HG03280 (cell line): Measurements from ENCODE around the gene TACO1.

Experiments
- ATAC-seq: cut with Tn5 transposase; IDR thresholded peaks from one replicate; pipeline ENCODE4 v1.9.1; 2021; ENCODE audit warnings: mild to moderate bottlenecking, moderate library complexity; ENCODE audit not compliant: unreplicated experiment

The TACO1 gene

DNA sequence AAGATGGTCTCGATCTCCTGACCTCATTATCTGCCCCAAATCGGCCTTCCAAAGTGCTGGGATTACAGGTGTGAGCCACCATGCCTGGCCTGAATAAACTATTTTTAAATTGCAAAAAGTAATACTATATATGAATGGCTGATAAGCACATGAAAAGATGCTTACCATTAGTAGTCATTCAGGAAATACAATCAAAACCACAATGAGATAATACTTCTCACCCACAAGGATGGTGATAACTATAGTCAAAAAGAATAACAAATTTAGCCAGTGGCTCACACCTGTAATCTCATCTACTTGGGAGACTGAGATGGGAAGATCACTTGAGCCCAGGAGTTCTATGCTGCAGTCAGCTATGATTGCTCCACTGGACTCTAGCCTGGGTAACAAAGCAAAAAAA, 2.4 kb upstream of the TACO1 start:
- ATAC-seq, result no peak

DNA sequence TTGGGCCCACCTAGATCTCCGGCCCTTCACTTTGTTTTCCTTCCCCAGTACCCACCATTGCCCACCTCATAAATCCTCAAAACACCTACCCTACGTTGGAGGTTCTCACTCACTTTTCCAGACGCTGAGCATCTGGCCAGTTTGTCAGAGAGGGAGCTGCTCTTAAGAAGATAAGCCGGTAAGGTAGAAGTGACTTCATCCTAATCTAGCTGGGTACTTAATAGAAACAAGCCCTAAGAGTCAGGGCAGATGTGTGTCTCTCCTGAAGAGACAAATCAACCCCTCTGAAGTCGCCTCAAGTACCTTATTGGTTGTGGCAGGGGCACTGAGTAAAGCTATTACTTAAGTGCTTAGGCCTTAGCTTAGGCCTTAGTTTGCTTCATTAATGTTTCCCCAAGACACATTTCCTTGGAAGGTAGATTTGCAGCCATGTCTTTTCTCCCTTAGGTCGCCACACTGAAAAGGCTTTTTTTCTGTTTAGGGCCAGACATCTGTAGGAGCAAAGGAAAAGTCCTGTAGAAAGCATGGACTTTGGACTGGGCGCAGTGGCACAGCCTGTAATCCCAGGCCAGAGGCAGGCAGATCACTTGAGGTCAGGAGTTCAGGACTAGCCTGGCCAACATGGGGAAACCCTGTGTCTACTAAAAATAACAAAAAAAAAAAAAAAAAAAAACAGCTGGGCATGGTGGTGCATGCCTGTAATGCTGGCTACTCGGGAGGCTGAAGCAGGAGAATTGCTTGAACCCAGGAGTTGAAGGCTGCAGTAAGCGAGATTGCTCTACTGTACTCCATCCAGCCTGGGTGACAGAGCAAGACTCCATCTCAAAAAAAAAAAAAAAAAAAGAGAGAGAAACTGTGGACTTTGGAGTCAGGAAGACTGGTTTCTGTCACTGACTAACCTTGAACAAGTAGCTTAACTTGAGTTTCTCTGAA, 1.0 kb downstream of the TACO1 start:
- no peak for ATAC-seq

DNA sequence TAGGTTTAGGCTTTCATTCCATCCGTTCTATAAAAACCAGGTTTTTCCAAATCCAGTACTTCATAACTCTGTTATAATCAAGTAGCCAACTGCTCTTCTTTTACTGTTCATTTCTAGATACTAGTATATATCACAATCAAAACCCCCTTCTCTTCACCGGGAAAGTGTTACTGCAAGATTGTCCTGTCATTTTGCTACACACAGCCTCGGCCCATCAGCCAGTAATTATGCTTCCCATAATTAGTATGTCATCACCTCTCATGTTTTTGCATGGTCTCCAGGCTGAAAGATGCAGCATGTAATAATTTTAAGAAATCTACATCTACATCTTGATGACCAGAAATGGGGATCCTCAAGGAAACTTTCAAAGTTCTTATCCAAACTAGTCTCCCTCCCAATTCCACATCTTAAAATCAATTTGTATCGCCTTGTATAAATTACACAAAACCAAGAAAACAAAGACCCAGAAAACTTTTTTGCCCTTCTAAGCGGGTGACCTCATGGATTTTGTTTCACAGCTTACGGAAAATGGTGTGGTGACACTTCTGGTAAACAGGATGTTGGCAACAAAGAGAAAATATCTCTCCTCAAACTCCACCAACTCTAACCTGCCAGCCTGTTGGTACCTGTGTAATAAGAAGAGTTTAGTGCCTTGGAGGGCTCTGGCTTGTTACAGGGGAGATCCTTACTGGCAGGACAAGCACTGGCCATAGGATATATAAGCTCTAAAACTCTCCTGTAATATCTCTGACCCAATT, 9.3 kb downstream of the TACO1 start:
- no peak for ATAC-seq

DNA sequence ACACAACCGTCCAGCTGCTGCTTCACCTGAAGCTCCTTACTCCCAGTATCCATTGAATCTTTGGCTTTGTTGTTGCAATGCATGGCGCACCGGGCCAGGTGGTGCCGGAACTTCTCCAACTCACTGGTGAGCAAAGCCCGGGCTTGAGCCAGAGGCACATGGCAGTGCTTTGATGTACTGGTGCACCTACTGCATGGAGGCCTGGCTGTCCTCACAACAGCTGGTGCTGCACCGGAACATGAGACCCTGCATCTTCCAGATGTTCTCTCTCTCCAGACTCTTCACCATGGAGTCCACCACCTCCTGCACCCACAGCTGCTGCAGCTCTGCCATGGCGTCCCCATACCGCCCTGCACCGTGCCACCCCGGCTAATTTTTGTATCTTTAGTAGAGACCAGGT, 10.2 kb downstream of the TACO1 start:
- ATAC-seq, result no peak

DNA sequence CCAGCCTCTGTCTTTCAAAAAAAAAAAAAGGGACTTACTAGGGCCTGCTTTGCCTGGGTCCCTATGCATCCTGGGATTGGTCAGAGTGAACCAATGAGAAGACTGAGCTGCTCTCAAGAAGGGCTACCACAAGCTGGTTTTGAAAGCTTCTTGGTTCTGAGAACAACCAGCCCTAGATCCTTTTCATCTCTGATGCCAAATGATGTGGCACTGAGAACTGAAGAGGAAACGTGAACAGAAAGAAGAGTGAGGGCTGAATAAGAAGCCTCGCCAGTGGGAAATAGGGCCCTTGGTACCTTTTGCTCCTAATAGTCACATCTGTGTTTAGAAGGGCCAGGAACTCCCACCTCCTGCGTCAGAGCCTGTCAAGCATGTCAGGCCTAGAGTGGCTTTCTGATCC, 10.7 kb downstream of the TACO1 start:
- no peak for ATAC-seq

DNA sequence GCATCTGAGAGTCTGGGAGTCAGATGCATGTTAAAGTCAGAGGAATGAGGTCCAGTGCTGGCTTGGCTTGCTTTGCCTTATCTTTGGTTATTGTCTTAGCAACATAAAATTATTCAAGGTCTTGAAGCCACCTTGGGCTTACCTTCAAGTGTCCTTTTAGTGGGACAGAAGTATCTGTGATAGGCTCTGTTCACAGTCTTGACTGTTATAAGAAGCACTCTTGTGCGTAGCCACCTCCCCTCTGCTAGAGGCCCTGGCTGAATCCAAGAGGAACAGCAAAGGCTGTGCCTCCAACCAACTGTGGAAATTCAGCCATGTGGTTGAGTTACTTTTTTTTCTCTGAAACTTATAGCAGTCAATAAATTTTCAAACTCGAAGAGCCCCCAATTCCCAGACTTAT, 13.0 kb downstream of the TACO1 start:
- ATAC-seq, result no peak

DNA sequence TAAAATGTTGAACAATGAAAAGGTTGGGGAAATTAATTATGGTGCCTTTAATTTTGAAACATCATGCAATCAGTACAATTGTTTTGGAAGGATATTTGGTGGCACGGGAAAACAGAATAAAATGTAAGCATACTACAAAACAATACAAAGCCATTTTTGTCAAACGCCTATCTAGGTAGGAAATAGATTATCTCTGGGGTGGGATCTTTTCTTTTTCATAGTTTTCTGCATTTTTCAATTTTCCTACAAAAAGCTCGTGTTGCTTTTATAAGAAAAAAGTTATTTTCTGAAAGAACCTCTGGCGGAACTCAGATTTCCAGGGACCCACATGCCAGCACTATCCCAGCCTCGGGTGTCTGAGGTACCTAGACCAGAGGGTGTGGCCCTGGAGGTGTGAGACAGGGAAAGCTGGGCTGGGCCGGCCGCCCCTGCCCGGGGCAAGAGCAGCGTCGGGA, 20.6 kb downstream of the TACO1 start:
- ATAC-seq, result no peak

DNA sequence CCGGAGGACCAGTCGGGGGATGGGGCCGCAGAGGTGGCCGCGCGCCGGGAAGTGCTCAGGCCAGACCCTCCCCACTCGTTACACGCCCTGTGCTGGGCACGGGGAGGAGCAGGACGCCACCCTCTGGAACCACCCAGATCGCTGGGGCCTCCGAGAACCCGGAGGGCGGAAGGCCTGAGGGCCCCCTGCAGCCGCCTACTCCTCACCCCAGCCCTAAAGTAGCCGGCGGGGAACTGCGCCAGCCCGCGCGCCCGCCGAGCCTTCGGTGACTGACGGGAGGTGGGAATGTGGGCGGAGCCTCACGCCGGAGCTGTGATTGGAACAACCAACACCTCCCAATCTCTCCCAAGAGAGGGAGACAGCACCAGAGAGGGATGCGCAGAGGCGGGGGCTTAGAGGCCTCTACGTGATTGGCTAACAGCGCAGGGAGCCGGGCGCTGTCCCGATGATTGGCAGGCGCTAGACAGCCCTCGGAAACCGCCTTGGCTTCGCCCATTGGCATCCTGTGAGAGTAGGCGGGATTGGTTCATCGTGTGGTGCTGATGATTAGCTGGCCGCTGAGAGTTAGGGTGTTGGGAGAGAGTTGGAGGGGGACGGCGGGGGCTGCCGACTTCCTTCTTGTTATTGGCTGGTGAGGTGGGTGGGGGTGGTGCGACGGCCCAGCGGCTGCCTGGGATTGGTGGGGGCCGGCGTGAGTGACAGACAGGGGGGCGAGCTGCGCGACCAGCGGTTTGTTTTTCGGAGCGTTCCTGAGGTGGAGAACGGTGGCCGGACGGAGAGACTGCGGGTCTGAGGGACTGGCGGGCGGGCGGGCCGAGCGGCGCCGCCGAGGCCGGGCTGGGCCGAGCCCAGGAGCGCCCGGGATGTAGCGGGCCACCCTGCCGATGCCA, 21.2 kb downstream of the TACO1 start, which contains the start of gene MAP3K3:
Gene MAP3K3 (plus strand): TSS at position 734 of the 890 bp plus-strand sequence. CDS start 343 bp downstream, outside the sequence.
- peak; percentile 90 for ATAC-seq

DNA sequence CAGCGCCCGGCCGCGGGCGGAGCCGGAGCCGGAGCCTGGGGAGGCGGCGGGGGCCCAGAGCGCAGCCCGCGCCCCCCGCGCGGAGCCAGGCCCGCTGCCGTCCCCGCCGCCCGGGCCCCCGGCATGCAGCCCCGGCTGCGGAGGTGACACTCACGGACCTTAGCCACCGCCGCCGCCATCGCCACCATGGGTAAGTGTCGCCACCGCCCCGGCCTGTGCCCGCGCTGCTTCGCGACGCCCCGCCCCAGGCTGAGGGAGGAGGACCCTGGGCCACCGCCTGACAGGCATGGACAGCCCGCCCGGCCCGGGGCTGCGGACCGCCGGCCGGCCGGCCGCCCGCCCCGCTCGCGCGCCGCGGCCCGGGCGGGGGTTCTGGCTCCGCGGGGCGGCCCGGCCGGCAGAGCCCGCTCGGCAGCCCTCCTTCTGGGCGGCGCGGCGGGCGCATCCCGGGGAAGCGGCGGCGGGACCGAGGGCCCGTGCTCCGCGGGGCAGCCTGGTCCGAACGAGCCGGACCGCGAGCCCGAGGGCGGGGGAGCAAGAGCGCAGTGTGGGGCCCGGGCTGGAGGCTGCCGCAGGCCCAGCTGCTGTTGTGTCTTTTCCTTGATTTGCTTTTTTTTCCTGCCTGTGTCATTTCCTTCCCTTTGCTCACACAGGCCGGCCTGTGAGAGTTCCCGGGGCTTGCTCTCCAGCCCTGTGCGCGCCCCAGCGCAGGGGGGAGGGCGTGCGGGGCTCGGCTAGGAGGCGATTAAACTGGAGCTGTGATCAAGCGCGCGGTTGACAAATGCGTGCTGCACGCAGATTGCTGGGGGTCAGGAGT, 22.1 kb downstream of the TACO1 start:
- peak; percentile 25 for ATAC-seq

DNA sequence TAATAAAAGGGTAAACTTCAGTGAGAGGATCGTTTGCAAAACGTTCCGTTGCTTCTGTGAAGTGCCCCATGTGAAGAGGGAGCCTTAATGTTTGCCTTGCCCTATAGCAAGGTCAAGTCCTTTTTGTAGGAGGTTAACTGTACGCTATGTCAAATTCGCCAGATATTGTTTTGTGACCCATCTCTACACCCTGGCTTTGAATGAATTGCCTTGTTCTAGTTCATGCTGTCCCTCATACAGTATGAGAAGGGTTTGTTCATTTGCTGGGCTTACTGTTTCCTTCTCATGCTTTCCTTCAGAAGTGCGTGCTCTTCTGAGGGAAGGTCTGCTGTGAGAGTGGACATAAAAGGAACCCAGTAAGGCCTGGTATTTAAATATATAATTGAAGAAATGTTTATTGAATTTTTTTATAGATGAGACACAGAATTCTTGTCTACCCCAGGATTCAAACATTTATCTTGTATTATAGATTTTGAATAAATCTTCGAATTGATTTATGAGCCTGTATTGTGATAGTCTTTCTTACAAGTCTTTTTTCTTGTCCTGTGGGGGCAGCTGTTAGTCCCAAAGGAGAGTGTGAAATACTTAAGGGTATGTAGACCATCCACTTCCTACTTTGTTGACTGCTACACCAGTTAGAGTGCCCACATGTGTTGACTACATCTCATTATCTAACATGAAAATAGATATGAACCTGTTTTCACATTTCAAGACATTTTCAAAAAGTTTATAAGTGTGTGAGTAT, 23.3 kb downstream of the TACO1 start:
- ATAC-seq, result no peak

DNA sequence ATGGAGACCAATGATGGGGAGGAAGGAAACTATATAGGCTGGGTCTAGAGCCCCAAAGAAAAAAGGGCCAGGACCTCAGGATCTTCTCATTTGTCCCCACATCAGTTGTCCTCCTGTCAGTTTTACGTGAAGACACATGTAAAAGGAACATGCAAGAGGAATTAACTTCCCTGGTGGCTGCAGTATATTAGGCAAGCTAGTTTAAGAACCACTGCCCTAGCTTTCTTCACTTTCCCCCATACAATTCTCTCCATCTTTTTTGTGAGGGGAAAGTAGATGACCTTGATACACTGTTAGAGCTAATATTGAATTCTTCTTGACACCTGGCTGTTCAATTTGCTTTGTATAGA, 23.8 kb downstream of the TACO1 start:
- ATAC-seq, result no peak

DNA sequence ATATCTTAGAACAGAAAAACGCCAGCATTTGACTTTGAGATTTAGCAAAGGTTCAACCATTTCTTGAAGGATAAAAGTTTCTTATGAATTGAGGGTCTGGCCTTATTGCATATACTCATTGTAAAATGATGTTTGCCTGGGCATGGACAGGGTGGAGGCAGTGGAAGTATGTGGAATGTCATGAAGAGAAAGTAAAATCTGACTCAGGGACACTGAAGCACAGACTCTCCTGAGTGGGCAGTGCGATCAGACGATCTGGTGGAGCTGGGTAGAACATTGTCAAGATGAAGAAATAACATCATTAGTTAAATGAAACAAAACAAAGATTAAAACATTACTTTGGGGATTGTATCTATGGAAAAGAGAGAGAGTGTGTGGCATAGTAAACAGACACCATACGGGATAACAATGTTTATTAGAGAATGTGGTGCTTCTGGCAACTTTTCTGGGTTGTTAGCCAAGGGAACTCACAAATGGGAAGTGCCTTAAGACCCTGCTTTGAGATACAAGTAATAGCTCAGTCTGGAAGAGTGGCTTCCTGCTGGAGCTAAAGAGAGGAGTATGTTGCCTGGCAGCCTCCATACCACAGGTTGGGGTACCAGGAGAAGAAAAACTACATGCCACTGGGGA, 26.0 kb downstream of the TACO1 start:
- no peak for ATAC-seq

DNA sequence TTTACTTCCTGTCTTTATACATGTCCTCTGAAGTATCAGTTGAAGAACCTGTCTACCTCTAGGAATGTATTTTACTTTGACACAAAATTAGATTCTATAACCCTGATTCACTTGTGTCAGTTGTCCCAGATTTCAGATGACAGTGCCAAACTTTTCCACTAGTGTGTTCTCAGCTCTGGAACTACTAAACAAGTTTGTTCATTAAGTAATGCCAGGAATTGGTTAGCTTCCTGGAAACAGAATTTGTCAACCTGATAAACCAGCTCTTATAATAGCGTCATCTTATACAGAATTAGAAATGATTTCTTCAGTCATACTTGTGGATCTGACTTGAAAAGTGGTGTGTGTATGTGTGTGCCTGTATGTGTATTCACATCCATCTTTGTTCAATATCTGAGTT, 28.9 kb downstream of the TACO1 start:
- no peak for ATAC-seq

DNA sequence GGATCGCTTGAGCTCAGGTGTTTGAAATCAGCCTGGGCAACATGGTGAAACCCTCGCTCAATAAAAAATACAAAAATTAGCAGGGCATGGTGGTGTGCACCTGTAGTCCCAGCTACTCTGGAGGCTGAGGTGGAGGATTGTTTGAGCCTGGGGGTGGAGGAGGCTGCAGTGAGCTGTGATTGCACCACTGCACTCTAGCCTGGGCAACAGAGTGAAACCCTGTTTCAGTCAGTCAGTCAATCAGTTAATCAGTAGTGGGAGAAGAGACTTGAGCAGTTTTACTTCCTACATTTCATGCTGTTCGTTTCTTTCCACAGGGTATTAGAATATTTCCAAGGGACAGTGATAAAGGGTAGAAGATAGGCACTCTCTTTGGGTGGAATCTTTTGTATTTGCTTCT, 30.4 kb downstream of the TACO1 start:
- ATAC-seq, result no peak

DNA sequence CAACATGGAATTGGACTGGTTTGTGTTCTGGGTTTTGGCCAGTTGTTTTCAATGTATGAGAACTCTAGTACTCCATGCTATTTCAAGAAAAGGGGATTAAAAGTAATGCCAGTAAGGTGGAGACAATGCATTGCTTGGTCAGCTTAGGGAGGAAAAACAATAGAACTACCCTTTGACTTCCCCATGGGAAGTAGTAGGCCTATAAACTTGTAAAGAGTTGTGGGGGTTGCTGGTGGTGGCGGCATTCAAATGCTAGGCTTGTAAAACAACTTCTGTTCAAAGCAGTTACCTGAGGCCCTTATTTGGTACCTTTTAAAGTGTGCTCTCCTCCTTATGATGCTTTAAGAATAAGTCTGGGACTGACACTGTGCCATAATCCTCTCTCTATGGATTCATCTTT, 30.9 kb downstream of the TACO1 start:
- ATAC-seq, result no peak

DNA sequence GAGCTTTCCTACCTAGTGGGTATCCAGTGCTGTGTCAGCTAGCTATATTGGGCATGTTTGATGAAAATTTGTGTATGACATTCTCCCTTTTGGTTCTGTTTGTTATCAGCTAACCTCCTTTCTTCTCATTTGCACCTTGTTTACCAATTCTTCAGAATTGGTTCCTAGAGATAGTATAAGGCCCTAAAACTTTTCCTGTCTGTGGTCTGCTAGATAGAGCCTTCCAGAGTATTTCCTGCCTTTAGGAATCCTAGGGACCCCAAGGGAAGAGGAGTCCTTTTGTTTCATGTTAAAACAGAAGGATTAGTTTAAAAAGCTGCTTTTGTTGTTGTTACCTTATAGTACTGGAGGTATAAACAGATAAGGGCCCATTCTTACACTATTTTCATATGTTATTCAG, 33.0 kb downstream of the TACO1 start:
- no peak for ATAC-seq

DNA sequence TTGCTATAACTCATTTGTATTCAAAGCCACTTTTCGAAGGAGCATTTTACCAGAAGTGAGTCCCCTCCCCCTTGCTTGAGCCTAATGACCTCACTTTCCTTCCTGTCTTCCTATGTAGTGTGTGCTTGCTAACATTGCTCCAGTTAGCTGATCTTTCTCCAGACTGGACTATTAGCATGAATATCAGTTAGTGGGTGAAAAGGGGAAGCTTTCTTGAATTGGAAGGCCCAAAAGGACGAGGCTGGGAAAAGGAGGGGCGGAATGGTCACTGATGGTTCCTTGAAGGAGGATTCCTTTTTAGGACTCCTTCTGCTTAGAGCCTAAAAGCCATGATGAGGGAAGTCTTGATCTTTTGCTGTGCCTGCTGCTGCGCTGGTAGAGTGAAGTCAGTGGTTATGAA, 33.5 kb downstream of the TACO1 start:
- no peak for ATAC-seq

DNA sequence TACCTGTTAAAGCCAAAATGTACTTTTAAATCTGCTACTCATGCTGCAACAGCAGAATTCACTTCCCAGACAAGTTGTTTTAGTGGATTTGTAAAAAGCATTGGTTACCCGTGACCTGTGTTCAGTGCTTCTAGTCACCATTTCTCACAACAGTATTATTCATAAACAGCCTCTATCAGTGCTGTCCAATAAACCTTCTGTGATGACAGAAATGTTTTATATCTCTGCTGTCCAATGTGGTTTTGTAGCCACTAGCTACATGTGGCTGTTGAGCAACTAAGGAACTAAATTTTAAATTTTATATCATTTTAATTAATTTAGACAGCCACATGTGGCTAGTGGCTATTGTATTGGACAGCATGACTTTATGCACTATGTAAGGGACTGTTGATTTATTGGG, 34.1 kb downstream of the TACO1 start:
- no peak for ATAC-seq

DNA sequence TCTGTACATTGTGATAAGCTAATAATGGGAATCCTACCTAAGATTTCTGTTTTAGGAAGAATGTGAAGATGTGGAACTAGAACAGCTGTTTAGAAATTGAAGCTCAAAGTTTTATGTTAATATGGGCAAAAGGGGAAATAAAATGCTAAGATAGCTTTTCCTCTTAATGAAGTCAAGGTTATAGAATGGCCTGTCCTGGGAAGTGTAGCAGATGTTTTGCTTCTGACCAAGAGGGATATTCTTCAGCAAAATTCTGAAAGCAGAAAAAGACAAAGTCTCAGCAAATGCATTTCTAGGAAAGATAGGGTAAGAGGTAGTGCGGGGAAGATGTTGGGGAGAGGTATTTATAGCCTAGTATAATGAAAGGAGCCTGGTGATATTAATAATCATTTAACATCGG, 34.6 kb downstream of the TACO1 start:
- ATAC-seq, result no peak
